ENCODE results near the gene NEK6.

The NEK6 gene

GRCh38 chr9:124384846-124385245 is 127.1 kb downstream of the NEK6 start:
- Histone ChIP-seq H3K4me3 (ENCODE audit: low read depth in 1 of 2, low read length in 2 of 2) (no peak overlapping the region), H3K36me3 (ENCODE audit: insufficient read depth, low read length) (peaks cover 34% of the 10 kb centered on the region), H2AFZ (ENCODE audit: low read depth, low read length) (no peak overlapping the region), H3K27me3 (ENCODE audit: insufficient read depth, low read length, poor library complexity) (no peaks in the 10 kb centered on the region), H3K4me2 (ENCODE audit: insufficient read depth, low read length) (no peak overlapping the region), H3K9ac (ENCODE audit: low read depth, low read length) (no peak overlapping the region), H3K27ac (ENCODE audit: low read length) (no peak overlapping the region), H3K4me1 (ENCODE audit: insufficient read depth, low read length) (no peaks in the 10 kb centered on the region), H4K20me1 (ENCODE audit: insufficient read depth, low read length) (peaks cover 56% of the 10 kb centered on the region), H3K9me3 (ENCODE audit: insufficient read depth, low read length, severe bottlenecking) (no peaks in the 10 kb centered on the region), H3K79me2 (ENCODE audit: insufficient read depth, low read length) (peaks cover 55% of the 10 kb centered on the region)
- ATAC-seq (ENCODE audit: insufficient read depth, low read depth) (no peak), DNase-seq (no peak)
- TF ChIP-seq CTCF (IDR thresholded peaks at IDR 0.05; ENCODE audit: borderline replicate concordance, extremely low read depth, low read length, poor library complexity, severe bottlenecking), result no peak
- TF ChIP-seq EZH2 (IDR thresholded peaks at IDR 0.05; ENCODE audit: borderline replicate concordance, low read depth, low read length, severe bottlenecking), result no peak

- H2AFZ ChIP-seq (ENCODE audit: low read depth, low read length), result no peak overlapping the region
- no peak overlapping the region for H3K27ac ChIP-seq (ENCODE audit: low read length)
- DNase-seq, result no peak
- no peak for ATAC-seq (ENCODE audit: insufficient read depth, low read depth)
- H3K79me2 ChIP-seq (ENCODE audit: insufficient read depth, low read length), result peaks cover 59% of the 10 kb centered on the region
- H4K20me1 ChIP-seq (ENCODE audit: insufficient read depth, low read length), result peaks cover 56% of the 10 kb centered on the region
- no peaks in the 10 kb centered on the region for H3K4me1 ChIP-seq (ENCODE audit: insufficient read depth, low read length)
- no peak overlapping the region for H3K4me3 ChIP-seq (ENCODE audit: low read depth in 1 of 2, low read length in 2 of 2)
- H3K27me3 ChIP-seq (ENCODE audit: insufficient read depth, low read length, poor library complexity), result no peaks in the 10 kb centered on the region
- H3K4me2 ChIP-seq (ENCODE audit: insufficient read depth, low read length), result no peak overlapping the region
- TF ChIP-seq CTCF (IDR thresholded peaks at IDR 0.05; ENCODE audit: borderline replicate concordance, extremely low read depth, low read length, poor library complexity, severe bottlenecking) (no peak), EZH2 (IDR thresholded peaks at IDR 0.05; ENCODE audit: borderline replicate concordance, low read depth, low read length, severe bottlenecking) (no peak)
- H3K9me3 ChIP-seq (ENCODE audit: insufficient read depth, low read length, severe bottlenecking), result no peaks in the 10 kb centered on the region
- H3K9ac ChIP-seq (ENCODE audit: low read depth, low read length), result no peak overlapping the region
- H3K36me3 ChIP-seq (ENCODE audit: insufficient read depth, low read length), result peaks cover 30% of the 10 kb centered on the region
Observed at GRCh38 chr9:124385623-124386022, 127.9 kb downstream of the NEK6 start.

- ATAC-seq (ENCODE audit: insufficient read depth, low read depth) (no peak), DNase-seq (no peak)
- Histone ChIP-seq H3K79me2 (ENCODE audit: insufficient read depth, low read length) (peaks cover 64% of the 10 kb centered on the region), H3K4me1 (ENCODE audit: insufficient read depth, low read length) (no peaks in the 10 kb centered on the region), H3K27me3 (ENCODE audit: insufficient read depth, low read length, poor library complexity) (no peaks in the 10 kb centered on the region), H3K4me3 (ENCODE audit: low read depth in 1 of 2, low read length in 2 of 2) (no peak overlapping the region), H3K9ac (ENCODE audit: low read depth, low read length) (no peak overlapping the region), H3K27ac (ENCODE audit: low read length) (no peak overlapping the region), H4K20me1 (ENCODE audit: insufficient read depth, low read length) (peaks cover 59% of the 10 kb centered on the region), H2AFZ (ENCODE audit: low read depth, low read length) (no peak overlapping the region), H3K9me3 (ENCODE audit: insufficient read depth, low read length, severe bottlenecking) (no peaks in the 10 kb centered on the region), H3K36me3 (ENCODE audit: insufficient read depth, low read length) (peaks cover 29% of the 10 kb centered on the region; the same call in 1 of the 2 replicates), H3K4me2 (ENCODE audit: insufficient read depth, low read length) (no peak overlapping the region)
- TF ChIP-seq EZH2 (IDR thresholded peaks at IDR 0.05; ENCODE audit: borderline replicate concordance, low read depth, low read length, severe bottlenecking), result no peak
- no peak for TF ChIP-seq CTCF (IDR thresholded peaks at IDR 0.05; ENCODE audit: borderline replicate concordance, extremely low read depth, low read length, poor library complexity, severe bottlenecking)
Observed at GRCh38 chr9:124386201-124386600, 128.5 kb downstream of the NEK6 start.
